Sigmoid colon (tissue), 4 donors: Measurements from ENCODE around the gene ZCCHC24.

Source experiments
- CTCF ChIP-seq, 4 experiments: fragments of 450-650 bp in 3 of 4; fragments of 200-600 bp in 1 of 4; IDR thresholded peaks; one replicate each; pipeline ENCODE4 v1.5.1; 2016 to 2019; ENCODE audit warnings: antibody characterized with exemption in 4 of 4, mild to moderate bottlenecking in 3 of 4, moderate library complexity in 2 of 4
- EP300 ChIP-seq, 4 donors: sonication (generic); formaldehyde crosslinking; IDR thresholded peaks; one replicate each; pipeline ENCODE4 v1.6.1; 2017; ENCODE audit warnings: antibody characterized with exemption in 4 of 4
- POLR2A ChIP-seq, 2 donors: fragments of 450-650 bp; IDR thresholded peaks; one replicate each; pipeline ENCODE4 v1.6.1; 2016; ENCODE audit warnings: antibody characterized with exemption in 2 of 2, mild to moderate bottlenecking in 2 of 2, moderate library complexity in 2 of 2
- POLR2AphosphoS5 ChIP-seq, 4 donors: sonication (generic); formaldehyde crosslinking; IDR thresholded peaks; one replicate each; pipeline ENCODE4 v1.6.1; 2017; ENCODE audit warnings: antibody characterized with exemption in 4 of 4

GRCh38 chr10:79336276-79336675 is 109.1 kb downstream of the ZCCHC24 start:
- TF ChIP-seq CTCF (IDR thresholded peaks at IDR 0.05) (no peak), POLR2A (IDR thresholded peaks at IDR 0.05) (no peak), POLR2AphosphoS5 (IDR thresholded peaks at IDR 0.05) (no peak), EP300 (IDR thresholded peaks at IDR 0.05) (no peak)
